C4-2B (cell line): ENCODE results near the gene CASK.

Source experiments
- ZFX ChIP-seq: fragments of 450-650 bp; IDR thresholded peaks from 2 replicates; pipeline ENCODE4 v1.6.1; 2017
- TF ChIP-seq, protein P1 (sequence below): fragments of 450-650 bp; conservative IDR thresholded peaks from 2 replicates; pipeline ENCODE4 v1.5.1; 2017; ENCODE audit warnings: mild to moderate bottlenecking

DNA sequence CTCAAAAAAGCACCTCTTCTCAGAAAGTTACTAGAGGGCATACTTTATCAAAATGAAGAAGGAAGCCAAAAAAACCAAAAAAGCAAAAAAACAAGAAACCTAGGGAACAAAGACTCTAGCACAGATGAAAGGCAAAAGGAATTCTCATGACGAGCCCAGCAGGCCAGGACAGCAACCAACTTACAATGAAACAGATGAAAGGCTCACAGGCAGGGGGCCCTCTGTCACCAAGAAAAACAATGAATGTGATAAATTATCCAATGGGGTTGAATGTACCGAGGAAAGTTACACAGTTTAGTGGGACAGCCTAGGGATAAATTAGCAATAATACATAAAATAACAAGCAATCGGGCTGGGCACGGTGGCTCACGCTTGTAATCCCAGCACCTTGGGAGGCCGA is 120.4 kb downstream of the CASK start:
- TF ChIP-seq, protein P1, sequence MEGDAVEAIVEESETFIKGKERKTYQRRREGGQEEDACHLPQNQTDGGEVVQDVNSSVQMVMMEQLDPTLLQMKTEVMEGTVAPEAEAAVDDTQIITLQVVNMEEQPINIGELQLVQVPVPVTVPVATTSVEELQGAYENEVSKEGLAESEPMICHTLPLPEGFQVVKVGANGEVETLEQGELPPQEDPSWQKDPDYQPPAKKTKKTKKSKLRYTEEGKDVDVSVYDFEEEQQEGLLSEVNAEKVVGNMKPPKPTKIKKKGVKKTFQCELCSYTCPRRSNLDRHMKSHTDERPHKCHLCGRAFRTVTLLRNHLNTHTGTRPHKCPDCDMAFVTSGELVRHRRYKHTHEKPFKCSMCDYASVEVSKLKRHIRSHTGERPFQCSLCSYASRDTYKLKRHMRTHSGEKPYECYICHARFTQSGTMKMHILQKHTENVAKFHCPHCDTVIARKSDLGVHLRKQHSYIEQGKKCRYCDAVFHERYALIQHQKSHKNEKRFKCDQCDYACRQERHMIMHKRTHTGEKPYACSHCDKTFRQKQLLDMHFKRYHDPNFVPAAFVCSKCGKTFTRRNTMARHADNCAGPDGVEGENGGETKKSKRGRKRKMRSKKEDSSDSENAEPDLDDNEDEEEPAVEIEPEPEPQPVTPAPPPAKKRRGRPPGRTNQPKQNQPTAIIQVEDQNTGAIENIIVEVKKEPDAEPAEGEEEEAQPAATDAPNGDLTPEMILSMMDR, result no peak
- TF ChIP-seq ZFX, result no peak
